HG03103 (cell line): ENCODE measurements around the gene NOXO1.
"Not testable (repeated sequence)": the region's sequence is repeated elsewhere in the genome, so short reads cannot be mapped to it uniquely, and the experiment has no call there.

ENCODE experiments used
- ATAC-seq: cut with Tn5 transposase; IDR thresholded peaks from one replicate; pipeline ENCODE4 v1.9.1; 2021; ENCODE audit warnings: low read depth; ENCODE audit not compliant: unreplicated experiment

The NOXO1 gene

DNA sequence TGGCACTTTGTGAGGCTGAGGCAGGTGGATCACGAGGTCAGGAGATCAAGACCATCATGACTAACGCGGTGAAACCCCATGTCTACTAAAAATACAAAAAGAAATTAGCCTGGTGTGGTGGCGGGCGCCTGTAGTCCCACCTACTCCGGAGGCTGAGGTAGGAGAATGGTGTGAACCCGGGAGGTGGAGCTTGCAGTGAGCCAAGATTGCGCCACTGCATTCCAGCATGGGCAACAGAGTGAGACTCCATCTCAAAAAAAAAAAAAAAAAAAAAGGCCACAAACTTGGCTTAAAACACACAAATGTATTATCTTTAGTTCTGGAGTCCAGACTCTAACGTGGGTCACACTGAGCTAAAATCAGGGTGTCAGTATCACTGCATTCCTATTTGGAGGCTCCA is 30.5 kb upstream of the NOXO1 start:
- ATAC-seq: not testable (repeated sequence)

DNA sequence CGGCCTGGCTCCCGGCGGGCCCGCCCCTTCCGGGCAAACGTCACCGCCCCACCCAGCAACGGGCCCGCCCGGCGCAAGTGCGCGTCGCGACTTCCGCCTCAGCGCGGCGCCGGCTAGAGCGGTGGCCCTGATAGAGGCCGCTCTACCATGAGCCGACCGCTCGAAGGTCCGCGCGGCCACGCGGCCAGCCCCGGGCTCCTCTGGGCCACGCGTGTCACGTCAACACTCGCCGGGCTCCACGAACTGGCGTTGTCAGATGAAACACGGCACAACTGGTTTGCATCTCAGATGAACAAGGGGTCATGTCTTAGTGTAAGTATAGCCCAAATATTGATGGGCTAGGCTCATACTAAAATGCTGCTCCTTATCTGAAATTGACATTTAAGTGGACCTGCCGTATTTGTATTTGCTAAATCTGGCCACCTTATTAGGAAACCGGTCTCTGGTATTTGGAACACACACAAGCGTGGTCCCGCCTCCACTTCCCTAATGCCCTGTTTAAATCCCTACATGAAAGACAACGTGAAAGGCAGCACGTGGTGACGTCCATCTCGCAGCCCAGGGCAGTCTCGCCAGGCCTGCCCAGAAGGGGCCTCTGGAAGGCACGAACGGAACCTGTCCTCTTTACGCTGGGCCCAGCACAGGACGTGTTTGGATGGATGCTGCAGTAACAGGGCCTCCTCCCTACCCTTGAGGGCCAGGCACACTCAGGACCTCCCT is 28.7 kb upstream of the NOXO1 start, which contains the start of gene ZNF598:
Gene ZNF598 (minus strand): TSS at position 31 of the 720 bp plus-strand sequence.
- ATAC-seq: peak; percentile 82

DNA sequence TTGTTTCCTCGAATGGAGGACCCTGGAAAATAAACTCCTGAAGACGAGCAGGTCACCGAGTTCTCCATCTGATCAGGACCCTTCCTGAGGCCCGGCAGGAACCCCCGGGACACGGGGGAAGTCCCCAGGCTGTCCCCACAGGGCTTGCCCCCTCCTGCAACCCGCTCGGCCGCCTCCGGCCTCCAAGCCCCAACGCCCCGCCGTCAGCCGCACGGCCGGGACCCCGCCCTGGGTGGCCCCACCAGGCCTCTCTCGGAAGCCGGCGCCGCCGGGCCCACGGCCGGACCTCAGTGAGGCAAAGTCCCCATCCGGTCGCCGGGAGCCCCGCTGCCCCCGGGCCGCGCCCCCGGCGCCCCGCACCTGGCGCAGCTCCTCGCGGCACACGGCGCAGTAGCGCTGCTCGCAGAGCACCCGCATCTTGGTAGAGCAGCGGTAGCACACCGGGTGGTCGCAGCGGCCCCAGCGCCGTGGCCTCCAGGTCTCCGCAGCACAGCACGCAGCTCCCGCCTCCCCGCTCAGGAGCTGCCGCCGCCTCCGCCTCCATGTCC is 28.0 kb upstream of the NOXO1 start:
- ATAC-seq: peak; percentile 22

DNA sequence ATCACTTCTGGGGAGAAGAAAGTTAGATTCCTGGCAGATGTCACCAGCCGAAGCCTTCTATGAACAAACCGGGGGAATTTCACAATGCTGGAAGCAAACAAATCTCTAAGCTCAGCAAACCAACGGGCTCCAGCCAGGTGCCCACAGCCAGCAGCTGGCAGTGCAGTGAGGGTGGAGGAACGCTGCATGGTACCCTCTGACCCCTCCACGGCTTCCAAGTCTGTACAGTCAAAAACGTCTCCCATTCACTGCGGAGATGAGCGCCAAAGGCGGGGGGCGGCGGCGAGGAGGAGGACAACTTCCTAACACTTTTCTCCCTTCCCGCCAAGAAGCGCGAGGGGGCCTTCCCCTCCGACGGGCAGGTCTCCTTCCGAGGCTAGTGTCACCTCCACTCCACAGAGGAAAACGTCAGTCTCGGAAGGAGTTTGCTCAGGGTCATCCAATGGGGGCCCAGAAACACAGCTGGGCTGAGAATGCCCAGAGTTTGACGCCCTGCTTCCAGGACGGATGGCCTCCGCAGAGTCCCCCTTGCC is 27.4 kb upstream of the NOXO1 start:
- no peak for ATAC-seq

DNA sequence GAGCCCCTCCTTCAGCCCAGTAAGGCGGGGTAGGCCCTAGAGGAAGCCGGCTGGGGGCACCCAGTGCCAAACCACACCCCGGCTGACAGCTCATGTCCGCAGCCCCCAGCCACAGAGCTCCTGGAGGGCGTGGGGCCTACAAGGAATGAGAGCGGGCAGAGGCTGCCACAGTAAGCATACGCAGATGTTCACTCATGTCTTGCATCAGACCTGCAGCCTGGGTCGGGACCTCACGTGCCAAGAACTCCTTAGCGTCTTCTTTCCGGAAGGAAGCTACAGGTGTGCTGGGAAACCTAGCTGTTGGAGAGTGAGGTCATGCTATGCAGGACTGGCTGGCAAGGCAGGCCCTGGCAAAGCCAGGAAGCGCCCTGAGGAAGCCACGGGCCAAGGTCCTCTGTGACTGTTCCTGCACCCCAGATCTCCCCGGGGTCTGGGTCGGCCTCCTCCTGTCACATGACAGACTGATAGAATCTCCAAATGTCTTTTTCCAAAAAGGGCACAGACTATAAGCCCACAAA is 26.8 kb upstream of the NOXO1 start:
- ATAC-seq: no peak

DNA sequence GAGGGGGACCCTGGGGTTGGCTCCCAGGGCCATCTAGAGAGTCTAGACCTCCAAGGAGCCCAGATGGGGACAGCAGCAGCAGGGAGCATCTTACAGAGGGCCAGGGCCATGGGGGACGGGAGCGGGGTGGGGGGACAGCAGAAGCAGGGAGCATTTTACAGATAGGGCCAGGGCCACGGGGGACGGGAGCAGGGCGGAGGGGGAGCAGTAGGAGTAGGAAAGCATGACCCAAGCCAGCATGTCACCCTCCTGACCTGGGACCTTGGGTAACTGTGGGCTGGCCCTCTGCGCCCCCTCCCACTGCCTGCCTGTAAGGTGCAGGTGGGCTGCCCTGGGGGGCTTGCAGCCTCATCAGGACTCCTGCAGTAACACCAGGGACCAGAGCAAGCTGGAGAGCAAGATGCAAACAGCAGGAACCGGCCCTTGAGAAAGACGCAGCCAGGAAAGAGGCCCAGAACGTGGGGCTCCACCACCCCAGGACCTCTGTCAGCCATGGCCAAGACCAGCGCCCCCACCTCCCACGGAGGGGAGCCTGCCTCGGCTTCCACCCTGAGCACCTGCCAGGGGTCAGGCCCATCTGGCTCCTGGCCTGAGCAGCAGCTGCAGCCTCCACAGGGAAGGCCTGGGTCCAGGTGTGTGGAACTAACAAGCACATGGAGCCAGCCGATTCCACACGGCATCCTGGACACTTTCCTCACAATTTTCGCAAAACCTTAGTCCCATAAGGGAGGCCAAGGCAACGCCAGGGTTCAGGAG is 26.0 kb upstream of the NOXO1 start:
- no peak for ATAC-seq

DNA sequence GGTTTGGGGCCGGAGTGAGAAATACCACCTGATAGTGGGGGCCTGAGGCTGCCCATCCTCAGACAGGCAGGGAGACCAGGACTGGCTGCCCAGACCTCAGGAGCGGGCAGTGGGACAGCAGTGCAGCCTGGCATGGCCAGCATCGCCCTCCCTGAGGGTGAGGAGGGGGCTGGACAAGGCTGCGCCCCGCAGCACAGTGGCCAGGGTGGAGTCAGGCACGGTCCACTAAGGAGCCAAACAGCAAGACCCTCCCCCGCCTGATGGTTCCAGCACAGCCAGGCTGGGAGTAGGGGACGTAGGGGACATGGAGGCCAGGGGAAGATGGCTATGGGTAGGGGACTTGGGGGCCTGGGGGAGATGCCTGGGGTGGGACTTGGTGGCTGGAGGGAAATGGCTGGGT is 25.0 kb upstream of the NOXO1 start:
- no peak for ATAC-seq

DNA sequence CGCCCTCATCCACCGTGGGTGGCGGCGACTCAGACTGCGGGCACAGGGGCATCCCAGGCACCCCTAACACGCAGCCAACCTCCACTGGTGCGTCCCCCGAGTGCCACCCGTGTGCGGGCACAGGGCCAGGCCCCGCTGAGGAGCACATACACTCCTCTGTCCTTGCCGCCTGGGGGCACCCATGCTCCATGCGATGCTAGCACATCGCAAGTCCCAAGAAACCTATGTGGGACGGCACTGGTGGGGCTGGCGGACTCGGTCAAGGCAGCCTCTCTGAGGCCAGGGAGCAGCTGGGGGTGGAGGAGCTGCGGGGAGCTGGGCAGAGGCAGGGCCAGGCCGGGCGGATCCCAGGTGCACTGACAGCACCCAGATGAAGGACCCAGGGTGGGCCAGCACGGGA is 24.4 kb upstream of the NOXO1 start:
- no peak for ATAC-seq

DNA sequence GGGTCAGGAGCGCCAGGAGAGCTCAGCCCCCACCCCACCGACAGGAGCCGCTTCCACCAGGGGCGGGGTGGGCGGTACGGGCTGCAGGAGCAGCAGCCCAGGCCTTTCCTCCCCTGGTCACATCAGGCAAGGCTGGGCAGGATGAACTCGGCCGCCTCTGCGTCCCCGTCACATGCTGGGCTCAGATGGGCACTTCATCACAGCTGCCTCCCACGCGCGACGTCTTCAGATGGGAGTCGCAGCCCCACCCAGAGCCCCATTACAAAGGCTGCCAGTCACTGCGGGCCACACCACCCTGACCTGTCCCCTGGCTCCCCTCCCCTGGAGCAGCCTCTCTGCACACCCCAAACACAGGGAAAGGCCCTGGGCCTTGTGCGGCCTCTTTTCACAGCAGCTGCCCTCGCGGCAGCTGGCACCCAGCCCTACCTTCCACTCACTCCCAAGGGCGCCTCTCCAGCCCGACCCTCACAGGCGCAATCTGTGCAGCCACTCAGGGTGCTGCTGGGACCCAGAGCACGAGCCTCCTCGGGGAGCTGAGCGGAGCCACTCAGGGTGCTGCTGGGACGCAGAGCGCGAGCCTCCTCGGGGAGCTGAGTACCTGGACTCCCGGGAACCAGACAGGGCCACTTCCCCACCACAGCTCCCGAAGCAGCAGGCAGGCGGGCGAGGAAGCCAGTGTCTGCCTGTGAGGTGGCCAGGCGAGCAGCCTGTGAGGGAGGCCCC is 23.7 kb upstream of the NOXO1 start:
- ATAC-seq: no peak

DNA sequence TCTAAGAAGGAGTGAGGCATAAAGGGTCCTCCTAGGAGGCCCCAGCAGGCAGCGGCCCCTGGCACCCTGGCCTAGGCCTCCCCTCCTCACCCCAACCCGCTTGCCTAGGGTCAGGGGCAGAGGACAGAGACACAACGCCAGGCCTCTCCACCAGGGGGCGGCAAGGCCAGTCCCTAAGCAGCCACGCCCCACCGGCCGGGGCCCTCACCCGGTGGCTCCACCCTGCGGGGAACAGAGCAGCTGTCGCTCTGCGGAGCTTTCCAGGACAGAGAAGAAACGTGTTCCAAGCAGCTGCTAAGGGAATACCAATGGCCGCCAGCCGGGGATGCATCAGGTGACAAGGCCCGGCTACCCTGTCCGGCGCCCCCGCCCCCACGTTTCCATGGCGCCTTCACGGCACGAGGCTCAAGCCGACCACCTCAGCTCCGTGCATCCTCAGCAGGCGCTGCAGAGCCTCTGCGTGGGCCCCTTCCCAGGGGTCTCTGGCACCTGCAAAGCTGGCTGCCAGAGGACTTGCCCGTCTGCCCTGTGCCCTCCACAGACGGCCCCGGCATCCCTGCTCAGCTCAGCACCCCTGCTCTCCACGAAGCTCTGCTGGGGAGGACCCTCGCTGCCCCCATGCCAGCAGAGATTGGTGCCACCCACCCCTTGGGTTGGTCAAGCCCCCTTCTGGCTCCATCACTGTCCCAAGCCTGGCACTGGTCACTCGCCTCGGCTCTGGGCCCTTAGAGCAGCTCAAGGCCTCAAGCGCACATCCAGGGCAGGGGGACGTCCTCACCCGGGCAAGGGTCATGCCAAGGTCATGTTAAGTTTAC is 22.8 kb upstream of the NOXO1 start:
- peak; percentile 56 for ATAC-seq

DNA sequence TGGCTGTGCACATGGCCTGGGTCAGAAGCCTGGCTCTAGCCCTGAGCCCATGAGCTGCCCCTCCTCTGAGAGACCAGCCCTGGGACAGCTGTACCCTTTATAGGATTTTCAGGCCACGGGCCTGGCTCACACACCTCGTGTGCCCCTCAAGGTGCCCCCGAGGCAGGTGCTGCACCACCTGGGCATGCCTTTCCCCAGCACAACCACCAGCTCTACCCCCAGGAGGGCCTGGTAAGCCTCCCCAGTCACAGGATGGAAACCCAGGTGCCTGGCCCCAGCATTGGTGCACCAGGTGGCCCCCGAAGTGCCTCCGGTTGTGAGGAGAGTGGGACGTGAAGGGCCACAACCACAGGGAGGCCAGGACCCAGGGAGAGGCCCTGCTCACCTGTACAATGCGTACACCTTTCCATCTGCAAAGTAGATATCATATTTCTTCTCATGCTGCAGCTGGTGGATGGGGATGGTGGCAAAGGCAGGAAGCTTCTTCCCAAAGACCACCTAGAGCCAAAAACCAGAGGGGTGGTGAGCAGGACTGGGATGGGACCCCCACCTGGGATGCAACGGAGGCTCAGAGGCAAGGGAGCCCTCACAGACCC is 22.1 kb upstream of the NOXO1 start:
- no peak for ATAC-seq

DNA sequence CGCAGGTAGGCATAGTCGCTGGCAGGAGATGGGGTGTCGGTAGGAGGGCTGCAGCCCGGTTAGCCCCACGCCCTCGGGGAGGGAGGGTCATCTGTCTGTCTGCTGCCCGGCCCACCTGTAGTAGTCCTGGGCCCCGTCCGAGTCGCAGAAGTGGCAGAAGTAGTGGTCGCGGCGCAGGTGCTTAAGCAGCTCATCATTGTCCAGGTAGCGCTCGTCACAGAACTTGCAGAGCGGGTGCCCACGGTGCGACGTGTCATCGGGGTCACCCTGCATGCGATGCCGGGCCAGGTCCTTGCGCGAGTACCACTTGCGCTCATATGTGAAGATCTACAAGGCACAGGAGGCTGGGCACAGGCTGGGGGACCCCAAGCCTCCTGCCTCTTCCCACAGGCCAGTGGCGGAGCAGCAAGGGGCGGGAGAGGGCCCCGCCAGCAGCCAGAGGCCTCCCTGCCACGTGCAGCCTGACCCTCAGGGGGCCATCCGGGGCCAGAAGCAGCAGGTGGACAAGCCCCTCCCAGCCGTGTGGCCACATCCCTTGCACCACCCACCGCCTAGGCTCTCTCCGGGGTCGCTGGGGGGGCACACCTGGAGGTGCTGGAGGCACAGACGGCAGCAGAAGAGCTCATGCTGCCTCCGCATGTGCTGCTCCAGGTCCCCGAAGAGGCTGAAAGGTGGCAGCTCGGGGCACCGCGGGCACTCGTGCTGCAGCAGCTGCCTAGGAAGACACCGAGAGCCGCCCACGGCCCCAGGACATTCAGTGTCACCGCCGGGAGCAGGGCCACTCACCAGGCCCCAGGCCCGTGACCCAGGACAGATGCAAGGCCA is 21.3 kb upstream of the NOXO1 start:
- no peak for ATAC-seq

DNA sequence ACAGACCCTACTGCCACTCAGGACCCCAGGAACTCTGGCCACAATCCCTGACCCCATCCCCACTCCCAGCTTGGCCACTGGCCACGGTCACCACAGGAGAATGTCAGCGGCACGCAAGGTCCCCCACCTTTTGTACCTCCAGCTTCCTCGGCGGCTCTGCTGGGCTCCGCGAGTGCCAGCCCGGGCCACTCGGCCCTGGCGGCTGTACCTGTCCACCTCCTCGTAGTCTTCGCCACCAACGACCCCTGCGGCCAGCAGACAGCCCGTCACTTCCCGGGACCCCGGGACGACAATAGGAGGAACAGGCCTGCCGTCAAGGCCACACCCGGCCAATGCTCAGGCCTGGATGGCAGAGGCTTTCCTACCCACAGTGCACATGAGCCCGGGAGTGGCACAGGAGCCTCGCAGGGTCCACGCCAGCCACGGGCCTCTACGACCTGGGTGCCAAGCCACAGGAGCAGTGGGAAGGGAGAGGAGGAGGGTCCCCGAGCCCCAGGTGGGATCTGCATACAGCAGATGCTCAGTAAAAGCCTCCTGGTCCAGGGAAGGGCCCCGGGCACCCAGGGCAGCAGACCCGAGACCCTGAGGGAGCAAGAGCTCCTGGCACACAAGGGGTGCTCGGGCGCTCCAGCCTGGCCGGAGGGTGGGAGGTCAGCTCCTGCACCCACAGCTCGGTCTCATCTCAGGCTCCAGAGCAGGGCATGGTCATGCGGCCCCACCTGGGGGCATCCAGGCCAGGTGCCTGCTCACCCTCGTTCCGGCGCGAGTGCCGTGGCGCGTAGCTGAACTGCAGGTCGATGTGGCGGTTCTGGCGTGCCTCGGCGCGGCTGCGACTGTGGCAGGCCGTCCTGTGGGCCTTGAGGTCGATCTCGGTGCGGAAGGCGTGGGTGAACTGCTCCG is 20.4 kb upstream of the NOXO1 start:
- no peak for ATAC-seq

DNA sequence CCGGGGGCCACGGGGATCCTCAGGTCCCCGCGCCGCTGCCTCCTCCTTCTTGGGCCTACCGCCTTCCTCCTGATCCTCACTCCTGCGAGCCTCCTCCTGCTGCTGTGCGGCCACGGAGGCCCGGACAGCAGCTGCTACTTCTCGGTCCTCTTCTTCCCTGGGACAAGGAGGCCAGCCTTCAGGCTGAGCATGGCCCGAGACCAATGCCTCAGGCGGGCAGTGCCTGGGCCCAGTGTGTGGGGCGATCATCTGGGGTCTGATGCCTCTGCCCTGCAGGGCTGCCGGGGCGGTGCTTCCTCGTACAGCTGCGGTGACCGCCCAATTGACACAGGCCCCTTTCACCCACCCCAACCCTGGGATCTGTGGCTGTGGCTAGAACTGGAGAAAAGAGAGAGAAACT is 19.8 kb upstream of the NOXO1 start:
- ATAC-seq: no peak

DNA sequence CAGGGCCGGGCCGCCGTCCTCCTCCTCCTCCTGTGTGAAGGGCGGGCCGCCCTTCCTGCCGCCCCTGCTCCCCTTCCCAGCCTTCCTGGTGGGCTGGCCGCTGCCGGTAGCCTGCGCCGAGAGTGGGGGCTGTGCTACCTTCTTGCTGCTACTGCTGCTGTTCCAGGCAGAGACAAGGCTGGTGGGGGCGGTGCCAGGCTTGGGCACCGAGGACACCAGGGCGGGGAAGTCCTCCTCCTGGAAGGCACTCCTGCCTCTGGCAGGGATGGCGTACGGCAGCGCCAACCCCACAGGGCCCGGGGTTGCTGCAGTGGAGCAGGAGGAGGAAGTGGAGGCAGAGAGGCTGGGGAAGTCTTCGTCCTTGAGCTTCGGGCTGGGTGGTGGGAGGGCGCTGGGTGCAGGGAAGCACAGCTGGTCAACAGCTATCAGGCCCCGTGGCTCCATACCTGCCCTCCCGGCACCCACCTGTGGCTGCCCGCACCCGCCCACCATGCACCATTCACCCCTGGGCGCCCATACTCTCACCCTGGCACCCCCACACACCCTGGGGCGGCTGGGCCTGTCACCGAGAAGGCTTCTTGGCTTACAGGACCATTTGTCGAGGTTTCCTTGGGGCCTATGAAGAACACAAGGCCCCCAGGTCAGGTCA is 18.7 kb upstream of the NOXO1 start:
- ATAC-seq: no peak

DNA sequence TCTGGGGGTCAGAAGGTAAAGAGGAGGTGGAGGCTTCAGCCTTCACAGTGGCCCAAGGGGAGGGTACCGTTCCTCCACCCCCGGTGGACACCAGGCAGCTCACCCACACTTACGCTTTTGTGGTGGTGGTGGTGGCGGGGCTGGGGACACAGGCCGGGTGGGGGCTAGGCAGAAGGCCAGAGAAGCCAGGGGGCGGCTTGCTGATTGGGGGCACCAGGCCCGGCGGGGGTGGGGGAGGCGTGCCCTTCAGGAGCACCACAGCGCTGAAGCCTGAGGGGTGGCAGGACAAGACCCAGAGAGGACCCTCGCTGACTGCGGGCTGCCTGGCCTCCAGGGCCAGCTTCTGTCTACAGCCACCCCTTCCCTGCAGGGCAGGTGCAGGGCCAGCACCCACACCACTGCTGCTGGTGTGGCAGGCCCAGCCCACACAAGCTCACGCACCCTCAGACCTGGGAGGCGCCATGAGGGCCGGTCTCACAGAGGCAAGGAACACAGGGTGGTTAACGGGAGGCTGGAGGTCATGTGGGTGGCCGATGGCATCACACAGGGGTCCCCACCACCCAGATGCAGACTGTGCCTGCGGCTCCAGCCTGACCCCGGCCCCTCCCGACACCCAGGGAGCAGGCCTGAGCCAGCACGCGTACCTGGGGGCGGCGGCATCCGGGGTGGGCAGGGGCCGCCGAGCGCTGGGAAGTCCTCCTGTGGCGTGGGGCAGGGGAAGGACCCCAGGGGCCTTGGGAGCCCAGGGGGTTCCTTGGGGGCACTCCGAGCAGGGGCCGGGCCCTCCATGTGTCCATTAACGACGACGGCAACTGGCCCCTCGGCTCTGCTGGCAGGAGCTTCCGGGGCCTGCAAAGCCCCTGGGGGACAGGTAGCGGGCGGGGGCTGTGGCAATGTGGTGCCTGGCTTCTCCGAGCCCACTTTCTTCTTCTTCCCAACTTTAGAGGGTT is 17.9 kb upstream of the NOXO1 start:
- ATAC-seq: no peak
